SKM-1 (cell line): ENCODE measurements around the gene PDK3.

ENCODE experiments used
- DNase-seq: peaks from one replicate; lab custom pipeline; 2025; ENCODE audit not compliant: unreplicated experiment; lab: John Stamatoyannopoulos, UW

The PDK3 gene

DNA sequence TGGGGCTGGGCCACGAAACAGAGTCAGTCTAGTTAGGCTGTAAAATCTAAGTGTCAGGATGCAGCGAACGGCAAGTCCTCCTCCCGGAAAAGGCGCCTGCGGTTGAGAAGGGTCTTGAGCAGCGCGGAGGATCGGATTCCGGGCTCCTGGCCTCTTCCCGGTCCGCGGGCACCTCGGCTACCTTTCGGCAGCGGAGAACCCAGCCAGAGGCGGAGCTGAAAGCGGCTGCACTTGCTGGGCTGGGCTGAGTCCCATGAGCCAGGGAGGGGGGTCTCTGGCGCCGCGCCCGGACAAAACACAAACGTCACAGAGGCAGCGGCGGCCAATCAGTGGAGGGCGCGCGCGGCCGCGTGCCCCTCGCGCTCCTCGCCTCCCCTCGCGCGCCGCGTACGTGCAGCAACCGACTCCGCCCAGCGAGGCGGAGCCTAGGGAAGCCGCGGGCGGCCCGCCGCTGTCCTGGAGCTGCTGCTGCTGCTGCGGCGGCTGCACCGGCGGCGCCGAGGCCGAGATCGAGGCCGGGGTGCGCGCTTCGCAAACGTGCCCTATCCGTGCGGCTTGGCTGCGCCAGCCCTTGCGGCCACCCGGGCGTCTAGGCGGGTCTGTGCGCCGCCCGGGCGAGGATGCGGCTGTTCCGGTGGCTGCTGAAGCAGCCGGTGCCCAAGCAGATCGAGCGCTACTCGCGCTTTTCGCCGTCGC, at the start of gene PDK3:
PDK3 (plus strand) TSS at position 451 of the 696 bp plus-strand sequence; CDS start at position 621, 170 bp downstream.
- DNase-seq: peak; percentile 39

DNA sequence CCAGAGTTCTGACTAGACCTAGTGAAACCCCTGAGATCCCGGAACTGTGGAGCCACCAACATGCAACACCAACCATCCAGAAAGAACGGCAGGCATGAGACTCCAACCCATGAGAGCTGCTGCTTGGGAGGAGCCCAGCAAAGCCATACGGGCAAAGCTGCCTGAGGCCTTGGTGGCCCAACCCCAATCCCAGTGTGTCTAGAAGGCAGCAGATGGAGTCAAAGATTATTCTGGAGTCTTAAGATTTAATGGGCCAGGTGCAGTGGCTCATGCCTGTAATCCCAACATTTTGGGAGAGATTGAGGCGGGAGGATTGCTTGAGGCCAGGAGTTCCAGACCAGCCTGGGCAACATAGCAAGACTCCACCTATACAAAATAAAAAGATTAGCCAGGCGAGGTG, 49.2 kb upstream of the PDK3 start:
- no peak for DNase-seq

DNA sequence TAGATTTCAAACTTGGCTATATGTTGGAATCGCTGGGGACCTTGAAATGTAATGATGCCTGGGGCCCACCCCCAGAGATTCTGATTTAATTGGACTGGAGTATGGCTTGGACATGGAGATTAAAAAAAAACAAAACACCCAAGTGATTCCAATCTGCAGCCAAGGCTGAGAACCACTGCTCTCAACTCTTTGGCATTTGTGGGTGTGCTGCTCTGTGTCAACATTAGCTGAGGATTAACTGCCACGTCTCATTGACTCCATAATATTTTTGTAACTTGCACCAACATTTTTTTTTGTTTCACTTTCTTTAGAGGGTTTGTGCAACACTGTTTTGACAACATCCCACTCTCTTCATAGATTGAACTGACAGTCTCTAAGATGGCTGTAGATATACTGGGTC, 41.1 kb upstream of the PDK3 start:
- DNase-seq: no peak

DNA sequence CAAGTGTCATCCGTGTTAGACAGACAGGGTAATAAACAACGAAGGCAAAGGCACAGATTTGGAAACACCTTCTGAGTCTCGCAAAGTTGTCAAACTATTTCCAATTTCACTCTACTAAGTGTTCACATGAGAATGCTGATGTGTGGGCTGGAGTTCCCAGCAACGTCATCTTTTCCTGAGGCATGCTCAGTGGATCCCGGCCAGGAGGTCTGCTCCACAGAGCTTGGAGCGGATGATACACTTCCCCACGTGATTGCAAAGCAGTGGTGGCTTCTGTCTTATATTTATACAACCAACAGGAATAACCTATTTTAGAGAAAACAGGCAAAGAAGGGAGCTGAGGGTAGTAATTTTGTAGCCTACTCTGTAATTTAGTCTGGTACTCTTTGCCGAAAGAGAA, 40.1 kb upstream of the PDK3 start:
- no peak for DNase-seq

DNA sequence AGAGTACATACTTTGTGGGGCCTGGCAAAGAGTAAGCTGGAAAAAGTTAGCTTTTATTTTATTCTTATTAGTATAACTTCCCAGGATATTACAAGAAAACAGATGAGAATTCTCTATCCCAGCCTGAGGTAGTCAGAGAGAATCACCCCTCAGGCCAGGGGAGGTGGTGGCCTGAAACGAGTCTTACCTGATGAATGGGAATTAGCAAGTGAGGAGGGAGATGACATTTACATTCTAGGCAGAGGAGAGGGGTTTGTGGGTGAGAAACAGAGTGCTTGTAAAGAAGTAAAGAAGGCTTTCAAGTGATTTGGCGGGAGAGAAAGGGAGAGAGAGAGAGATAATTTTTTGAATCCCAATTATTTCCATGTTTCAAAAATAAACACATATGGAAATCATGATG, 39.3 kb upstream of the PDK3 start:
- DNase-seq: no peak

DNA sequence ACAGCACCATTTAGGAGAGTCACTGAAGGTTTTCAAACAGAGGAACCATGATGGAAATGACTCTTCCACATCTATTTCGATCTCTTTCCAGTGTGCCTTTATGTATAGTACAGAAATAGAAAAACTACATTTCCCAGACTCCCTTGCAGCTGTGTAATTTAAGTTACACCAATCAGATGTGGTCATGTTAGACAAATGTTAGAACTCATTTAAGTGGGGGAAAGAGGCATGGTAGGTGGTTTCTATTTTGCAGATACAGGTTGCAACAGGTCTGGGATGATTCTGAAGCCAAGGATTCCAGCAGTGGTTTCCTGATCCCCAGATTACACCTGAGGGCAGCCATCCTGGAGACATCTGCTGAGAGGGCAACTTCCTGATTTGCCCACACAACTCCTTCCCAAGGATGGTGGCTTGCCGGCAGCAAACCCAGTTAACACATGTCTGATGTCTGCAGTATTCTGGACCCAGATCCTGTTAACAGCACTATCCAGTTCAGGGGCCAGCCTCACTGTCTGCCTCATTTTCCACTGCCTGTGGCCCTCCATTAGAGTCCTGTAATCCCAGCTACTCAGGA, 38.7 kb upstream of the PDK3 start:
- no peak for DNase-seq

DNA sequence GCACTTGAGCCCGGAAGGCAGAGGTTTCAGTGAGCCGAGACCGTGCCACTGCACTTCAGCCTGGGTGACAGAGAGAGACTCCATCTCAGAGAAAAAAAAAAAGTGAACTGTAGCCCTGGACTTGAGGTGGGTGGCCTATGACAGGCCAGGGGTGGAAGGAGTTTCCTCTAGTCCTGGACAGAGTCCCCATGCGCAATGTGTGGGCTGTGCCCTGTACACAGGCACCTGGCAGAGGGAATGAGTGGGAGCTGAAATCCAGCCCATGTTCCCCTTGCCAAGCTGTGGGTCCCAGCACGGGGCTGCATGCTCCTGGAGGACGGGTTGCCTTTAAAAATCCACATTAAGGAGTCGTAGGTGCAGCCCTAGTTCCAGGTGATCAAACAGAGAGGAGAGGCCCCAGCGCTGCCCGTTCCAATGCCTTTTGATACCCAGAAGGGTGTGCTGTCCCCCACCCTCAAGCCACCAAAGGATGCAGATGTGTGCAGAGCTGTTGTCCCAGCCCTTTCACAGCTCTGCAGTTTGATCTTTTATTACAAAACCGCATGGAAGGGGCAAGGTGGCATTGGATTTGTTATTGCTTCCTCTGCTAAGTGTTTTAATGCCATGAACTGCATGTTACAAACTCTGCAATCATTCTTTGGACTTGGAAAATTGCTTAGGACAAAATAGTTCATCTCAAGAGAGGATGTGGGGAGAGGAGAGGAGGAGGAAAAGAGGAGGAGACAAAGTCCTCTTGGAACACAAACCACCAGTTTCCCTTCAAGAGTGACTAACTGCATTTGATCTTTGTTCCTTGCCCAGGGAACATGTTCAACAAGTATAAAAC, 38.0 kb upstream of the PDK3 start:
- no peak for DNase-seq

DNA sequence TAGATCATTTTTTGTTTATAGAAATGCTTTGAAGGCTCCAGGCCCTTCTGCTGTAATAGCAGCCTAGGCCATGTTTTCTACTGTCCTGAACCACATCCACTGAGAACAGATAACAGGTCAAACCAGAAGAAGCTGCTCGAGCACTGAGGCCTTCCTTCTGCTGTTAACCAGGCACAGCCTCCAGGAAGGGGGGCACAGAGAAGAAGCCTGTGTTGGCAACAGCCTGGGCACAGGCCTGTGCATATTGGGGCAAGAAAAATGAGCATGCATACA, 37.4 kb upstream of the PDK3 start:
- DNase-seq: no peak

DNA sequence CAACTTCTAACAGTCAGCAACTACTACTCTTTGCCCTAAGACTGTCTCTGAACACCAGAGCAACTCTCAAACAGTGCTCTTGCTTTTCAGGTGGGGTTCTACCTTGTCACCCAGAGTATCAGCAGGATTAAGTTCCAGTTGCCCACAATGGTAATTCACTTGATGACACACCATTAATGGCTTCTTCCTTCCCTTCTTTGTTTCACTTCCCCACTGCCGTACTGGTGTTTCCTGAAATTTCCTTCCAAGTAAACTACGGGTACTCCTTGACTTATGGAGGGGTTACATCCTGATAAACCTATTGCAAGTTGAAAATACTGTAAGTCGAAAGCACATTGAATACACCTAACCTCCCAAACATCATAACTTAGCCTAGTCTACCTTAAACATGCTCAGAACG, 36.6 kb upstream of the PDK3 start:
- no peak for DNase-seq

DNA sequence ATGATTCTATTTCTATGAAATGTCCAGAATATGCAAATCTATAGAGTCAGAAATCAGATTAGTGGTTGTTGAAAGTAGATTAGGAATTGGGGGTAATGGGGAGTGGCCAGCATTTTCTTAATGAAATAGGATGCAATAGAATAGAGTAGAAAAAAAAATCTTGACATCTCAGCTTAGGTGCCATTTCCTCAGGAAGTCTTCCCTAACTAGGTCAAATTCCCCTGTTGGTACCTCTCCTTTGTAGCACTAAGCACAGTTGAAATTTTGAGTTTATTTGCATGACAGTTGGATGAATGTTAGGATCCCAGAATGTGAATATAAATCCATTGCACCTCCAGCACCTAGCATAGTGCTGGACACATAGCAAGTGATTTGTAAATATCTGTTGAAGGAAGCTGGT, 30.0 kb upstream of the PDK3 start:
- no peak for DNase-seq

DNA sequence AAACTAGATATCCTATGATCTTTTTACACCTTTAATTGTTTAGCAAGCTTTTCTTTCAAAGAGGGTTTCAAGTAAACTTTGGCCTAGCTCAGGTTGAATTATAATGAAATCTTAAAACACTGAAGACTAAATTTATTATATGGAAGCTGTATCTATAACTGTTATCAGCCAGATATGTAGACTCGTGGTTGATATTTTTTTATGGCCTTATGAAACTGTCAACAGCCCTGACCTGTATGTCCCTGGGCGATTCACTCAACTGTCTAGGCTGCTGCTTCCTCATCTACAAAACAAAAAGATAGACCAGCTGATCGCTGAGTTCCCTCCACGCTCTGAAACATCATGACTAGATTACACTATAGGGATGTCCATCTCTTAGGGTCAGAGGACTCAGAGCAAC, 21.2 kb upstream of the PDK3 start:
- DNase-seq: no peak

DNA sequence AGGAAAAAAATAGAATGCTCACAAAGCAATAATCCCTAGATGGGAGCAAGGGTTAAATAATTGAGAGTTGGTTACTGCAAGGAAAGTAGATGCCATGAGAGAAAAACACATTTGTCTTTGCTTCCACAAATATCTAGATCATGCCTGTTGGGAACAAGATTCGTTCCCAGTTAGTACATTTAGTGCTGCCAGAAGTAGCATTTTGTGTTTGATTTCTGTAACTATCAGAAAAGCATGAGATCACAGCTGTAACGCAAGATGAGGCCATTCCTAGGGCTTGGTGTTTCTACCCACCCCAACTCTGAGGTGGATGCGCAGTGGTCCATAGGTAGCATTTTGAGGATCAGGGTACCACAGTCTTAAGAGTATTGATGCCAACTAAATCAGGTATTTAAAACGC, 20.4 kb upstream of the PDK3 start:
- DNase-seq: no peak

DNA sequence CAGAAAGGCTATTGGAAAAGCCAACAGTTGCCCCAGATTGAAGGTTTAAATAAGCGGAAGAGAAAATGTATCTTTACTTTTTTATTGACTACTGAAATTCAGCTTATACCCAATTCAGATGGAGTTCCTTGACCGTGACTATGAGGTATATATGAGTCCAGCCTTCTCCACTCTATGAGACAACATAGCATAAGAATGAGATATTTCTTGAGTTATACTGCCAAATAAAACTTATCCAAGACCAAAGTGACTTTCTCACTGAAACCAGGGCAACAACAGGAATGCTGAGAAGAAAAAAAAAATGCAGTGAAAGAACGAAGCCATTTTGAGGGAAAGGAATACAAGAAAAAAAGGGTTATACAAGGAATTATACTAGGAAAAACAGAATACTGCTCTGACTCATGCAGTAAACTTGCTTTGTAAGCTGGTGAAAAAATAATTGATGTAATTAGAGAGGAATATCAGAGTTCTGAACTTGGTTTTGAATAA, 16.3 kb upstream of the PDK3 start:
- no peak for DNase-seq

DNA sequence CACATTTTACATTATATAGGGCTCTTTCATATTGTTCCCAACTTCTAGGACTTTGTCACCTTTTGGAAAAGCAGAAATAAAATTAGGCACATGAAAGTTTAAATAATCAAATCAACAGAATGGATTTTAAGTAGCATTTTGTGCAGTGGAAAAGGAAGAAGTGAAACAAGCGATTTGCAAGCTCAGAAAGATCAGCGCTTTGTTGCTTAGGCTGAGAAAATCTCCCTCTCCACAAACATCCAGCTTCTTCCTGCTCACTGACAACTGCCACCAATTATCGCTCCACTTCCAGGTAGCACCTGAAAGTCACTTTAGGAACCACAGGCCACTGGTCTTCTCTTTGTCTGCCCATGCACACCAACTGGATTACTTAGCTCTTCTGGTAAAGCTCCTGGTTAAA, 2.0 kb upstream of the PDK3 start:
- no peak for DNase-seq

DNA sequence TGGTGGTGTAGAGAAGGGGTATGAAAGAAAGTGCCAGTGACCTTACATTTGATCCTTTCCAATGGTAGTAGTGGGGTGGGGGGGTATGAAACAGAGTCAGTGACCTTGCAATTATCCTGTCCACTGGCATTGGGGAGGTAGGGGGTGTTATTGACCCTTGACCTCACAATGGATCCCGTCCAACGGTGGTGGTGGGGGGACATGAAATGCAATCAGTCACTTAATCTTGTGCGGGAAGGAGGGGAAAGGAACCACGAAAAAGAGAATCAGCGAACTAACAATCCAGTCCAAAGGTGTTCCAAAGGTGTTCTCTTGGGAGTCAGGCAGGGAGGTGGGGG, 619 bp upstream of the PDK3 start:
- no peak for DNase-seq

DNA sequence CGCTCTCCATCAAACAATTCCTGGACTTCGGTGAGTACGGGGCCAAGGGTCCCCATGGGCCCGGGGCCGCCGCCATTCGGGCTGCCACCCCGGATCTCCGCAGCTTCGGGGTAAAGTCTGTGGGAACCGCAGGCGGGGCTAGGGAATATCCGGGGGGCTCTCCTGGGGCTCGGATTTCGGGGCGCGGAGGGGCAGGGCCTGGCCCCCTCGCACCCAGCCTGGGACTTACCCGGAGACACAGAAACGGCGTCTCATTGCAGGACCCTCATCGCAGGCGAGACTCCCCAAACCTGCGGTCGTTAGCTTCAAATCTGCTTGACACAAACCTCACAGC, 413 bp downstream of the PDK3 start:
- no peak for DNase-seq

DNA sequence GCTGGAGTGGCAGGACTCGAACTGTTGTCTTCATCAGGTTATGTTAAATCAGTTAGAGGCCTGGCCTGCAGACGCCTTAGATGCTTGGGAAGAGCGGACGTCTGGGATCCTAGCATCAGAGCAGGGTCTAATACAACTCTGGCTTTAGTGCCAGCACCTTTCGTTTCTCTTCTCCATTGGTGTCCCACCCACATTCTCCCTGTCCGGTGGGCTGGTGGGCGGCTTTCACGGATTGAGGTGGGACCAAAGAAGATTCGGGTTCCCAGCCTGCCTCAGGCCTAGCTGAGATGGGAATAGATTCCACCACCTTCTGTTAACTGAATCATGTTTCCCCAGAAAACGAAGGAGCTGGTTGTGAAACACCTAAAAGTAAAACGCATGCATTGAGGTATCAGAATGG, 939 bp downstream of the PDK3 start:
- no peak for DNase-seq

DNA sequence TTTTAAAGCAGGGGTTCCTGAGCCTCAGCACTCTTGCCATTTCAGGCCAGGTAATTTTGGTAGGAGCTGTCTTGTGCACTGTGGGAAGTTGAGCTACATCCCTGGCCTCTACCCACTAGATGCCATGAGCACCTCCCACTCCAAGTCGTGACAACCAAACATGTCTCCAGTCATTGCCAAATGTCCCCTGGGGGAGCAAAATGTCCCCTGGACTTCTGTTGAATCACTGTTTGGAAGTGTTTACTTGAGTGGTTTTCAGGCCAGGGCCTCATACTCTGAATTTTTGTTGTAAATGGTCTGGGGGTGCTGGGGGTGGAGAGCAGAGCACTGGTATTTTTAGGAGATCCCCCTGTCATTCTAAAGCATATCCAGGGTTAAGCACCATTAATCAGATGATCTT, 3.2 kb downstream of the PDK3 start:
- DNase-seq: no peak

DNA sequence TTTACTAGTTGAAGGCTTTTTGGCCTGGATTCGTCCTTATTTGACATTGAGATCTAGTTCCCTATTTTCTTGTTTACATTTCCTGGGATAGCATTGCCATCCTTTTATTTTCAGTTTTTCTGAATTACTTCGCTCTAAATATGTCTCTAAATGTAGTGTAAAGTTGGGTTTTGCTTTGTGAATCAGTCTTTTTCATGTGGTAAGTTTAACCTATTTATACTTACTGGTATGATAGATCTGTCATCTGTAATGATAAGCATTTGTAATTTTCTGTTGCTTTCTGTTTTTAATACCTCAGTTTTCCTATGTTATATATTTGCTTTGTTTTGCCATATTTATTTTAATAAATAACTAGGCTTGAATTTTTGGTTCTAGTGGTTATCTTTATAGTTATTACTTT, 6.7 kb downstream of the PDK3 start:
- DNase-seq: no peak

DNA sequence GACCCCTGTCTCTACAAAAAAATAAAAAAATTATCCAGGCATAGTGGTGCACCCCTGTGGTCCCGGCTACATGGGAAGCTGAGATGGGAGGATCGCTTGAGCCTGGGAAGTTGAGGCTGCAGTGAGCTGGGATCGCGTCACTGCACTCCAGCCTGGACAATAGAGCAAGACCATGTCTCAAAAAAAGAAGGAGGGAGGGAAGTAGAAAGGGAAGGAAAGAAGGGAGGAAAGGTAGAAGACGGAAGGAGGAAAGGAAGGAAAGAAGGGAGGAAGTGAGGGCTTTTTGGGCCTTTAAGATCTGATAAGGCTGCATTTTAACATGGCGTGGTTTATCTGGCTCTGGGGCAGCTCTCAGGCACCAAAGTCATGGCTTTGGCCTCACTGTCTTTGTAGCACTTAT, 10.4 kb downstream of the PDK3 start:
- no peak for DNase-seq

DNA sequence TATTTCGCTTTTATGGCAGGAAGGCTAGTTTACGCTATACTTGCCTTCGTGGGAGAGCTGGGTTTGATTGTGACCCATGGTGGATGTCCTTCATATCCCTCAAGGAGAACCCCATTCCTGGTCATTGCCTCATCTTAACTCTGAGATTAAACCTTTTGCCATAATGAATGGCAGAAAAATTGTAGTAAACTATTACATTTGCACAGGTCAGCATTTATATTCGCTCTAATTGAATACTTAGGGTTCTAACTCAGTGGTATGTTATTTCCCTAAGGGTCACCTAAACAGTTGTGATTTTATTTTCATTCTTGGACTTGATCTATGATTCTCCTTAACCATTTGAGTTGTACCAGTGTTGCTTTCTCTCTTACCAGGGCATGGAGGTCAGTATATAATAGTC, 13.4 kb downstream of the PDK3 start:
- DNase-seq: no peak

DNA sequence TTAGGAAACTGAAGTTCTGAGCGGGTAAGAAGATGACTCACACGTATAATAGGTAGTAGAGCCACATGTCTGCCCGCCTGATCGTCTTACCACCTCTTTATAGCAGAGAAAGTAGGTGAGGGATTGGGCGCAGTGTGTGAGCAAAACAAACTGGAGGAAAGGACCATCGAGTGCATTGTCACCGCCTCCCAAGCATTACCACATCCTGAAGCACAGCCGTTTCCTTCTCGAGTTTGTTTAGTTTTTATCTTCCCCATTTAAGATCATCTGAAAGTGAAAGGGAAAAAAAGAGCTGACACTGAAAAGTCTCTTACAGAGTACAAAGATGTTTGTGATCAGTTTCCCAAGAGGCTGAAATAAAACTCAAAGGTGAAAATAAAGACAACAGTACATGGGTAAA, 14.8 kb downstream of the PDK3 start:
- DNase-seq: peak; percentile 50

DNA sequence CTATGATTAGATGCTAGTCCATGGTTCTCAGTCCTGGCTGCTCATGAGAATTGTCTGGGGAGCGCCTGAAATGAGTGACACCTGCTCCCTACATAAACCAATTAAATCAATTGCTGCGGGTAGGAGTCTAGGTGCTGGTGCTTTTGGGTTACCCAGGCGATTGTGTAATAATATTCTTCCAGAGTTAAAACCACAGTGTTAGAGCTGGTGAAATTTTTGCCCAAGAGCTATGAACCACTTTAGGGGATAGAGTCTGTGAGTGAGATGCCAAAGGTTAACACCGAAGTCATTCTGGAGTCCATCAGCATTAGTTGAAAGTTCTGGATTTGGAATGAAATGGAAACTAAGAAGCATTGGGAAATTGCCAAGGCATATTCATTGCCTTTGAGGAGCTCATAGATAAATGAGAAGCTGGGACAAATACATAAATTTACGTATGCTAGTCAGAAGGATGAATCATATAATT, 15.3 kb downstream of the PDK3 start:
- DNase-seq: no peak
